Body of pancreas (tissue), 4 donors: ENCODE results near the gene ZNF410.

Experiments used
- CTCF ChIP-seq, 7 experiments: fragments of 450-650 bp in 4 of 7; fragments of 200-600 bp in 3 of 7; sonication (generic) in 3 of 7; IDR thresholded peaks; one replicate each; pipeline ENCODE4 v1.5.1; 2016 to 2019; ENCODE audit warnings: antibody characterized with exemption in 7 of 7
- POLR2A ChIP-seq, 3 donors: fragments of 450-650 bp; IDR thresholded peaks; one replicate each; pipeline ENCODE4 v1.6.1; 2016; ENCODE audit warnings: antibody characterized with exemption in 3 of 3, mild to moderate bottlenecking in 2 of 3

GRCh38 chr14:73878436-73878835 lies 8.2 kb upstream of the ZNF410 start:
- TF ChIP-seq CTCF (IDR thresholded peaks at IDR 0.05) (no peak), POLR2A (IDR thresholded peaks at IDR 0.05) (no peak)
